ENCODE measurements around the gene SIT1. TPM values are rescaled to one million over a fixed set of nuclear protein-coding genes. Genes with fewer than 3 reads are reported as not detected.
"Not testable (repeated sequence)": the region's sequence is repeated elsewhere in the genome, so short reads cannot be mapped to it uniquely, and the experiment has no call there.

SIT1 gene
- total RNA-seq, 2 experiments from 2014 or later, result 62.0 to 63.7 TPM

GRCh38 chr9:35651956-35652828, 1.5 kb upstream of the SIT1 start:
- ChIA-PET POLR2A (interaction anchor here (0.7 kb wide), 1 partner anchor 48 kb away, joined by 3 read pairs; no protein-coding TSS in a partner anchor), CTCF (interaction anchor here (1.2 kb wide), 1 partner anchor 7 kb away, joined by 3 read pairs; no protein-coding TSS in a partner anchor)

- ChIA-PET CTCF (interaction anchor here (0.8 to 1.7 kb wide), 8 partner anchors 8 to 107 kb away, joined by 3 to 10 read pairs (median 5); partner anchors contain the start of genes ARHGEF39, CCDC107, CREB3 and RMRP), POLR2A (interaction anchor here (0.7 to 2.2 kb wide), 5 partner anchors 8 to 165 kb away, joined by 4 to 17 read pairs (median 6); partner anchors contain the start of genes CCDC107 and RMRP)
These were observed 1.0 kb downstream of the SIT1 start for GRCh38 chr9:35649431-35650340.

- ChIA-PET CTCF (interaction anchor here (0.6 to 4.7 kb wide), 24 partner anchors 9 to 144 kb away, joined by 3 to 49 read pairs (median 4); partner anchors contain the start of genes CCDC107, CD72, CREB3 and RMRP), POLR2A (interaction anchor here (0.6 to 2.6 kb wide), 9 partner anchors 11 to 541 kb away, joined by 3 to 30 read pairs (median 4); partner anchors contain the start of genes CCDC107 and RMRP)
These were observed 4.0 kb downstream of the SIT1 start for GRCh38 chr9:35646533-35647265.

- POLR2A ChIA-PET, result interaction anchor here (1.0 to 2.6 kb wide), 2 partner anchors 11 to 83 kb away, joined by 3 to 30 read pairs; partner anchors contain the start of genes CCDC107 and RMRP
- CTCF ChIA-PET, result interaction anchor here (0.6 to 4.7 kb wide), 11 partner anchors 11 to 82 kb away, joined by 3 to 49 read pairs (median 8); partner anchors contain the start of genes CCDC107, CD72 and RMRP
These were observed 4.6 kb downstream of the SIT1 start for GRCh38 chr9:35646153-35646532.

GRCh38 chr9:35645736-35646135, 5.0 kb downstream of the SIT1 start:
- CTCF ChIA-PET, result interaction anchor here (1.1 to 4.7 kb wide), 10 partner anchors 11 to 82 kb away, joined by 3 to 49 read pairs (median 9); partner anchors contain the start of genes CCDC107, CD72 and RMRP
- POLR2A ChIA-PET, result interaction anchor here (2.6 kb wide), 1 partner anchor 12 kb away, joined by 30 read pairs; the partner anchor contains the start of genes CCDC107 and RMRP

- CTCF ChIA-PET, result interaction anchor here (0.9 kb wide), 1 partner anchor 15 kb away, joined by 4 read pairs; the partner anchor contains the start of gene CCDC107
- POLR2A ChIA-PET, result no interaction called here
These were observed 7.7 kb downstream of the SIT1 start for GRCh38 chr9:35643046-35643445.

GRCh38 chr9:35641478-35641877, 9.3 kb downstream of the SIT1 start:
- POLR2A ChIA-PET, CTCF ChIA-PET: not testable (repeated sequence)

- CTCF ChIA-PET, result not testable (repeated sequence)
- POLR2A ChIA-PET, result interaction anchor here (1.3 kb wide), 1 partner anchor 10 kb away, joined by 4 read pairs; no protein-coding TSS in a partner anchor
These were observed 10.3 kb downstream of the SIT1 start for GRCh38 chr9:35640431-35640830.

GRCh38 chr9:35639631-35640030, 11.1 kb downstream of the SIT1 start:
- POLR2A ChIA-PET, result interaction anchor here (1.3 kb wide), 1 partner anchor 11 kb away, joined by 4 read pairs; no protein-coding TSS in a partner anchor
- CTCF ChIA-PET, result no interaction called here

- POLR2A ChIA-PET, result interaction anchor here (1.3 kb wide), 1 partner anchor 11 kb away, joined by 4 read pairs; no protein-coding TSS in a partner anchor
- CTCF ChIA-PET, result not testable (repeated sequence)
These were observed 11.5 kb downstream of the SIT1 start for GRCh38 chr9:35639225-35639624.

GRCh38 chr9:35638751-35639150, 12.0 kb downstream of the SIT1 start:
- CTCF ChIA-PET, result not testable (repeated sequence)
- POLR2A ChIA-PET, result interaction anchor here (1.3 kb wide), 1 partner anchor 11 kb away, joined by 4 read pairs; no protein-coding TSS in a partner anchor

GRCh38 chr9:35637427-35637955, 13.2 kb downstream of the SIT1 start:
- POLR2A ChIA-PET, result not testable (repeated sequence)
- CTCF ChIA-PET, result interaction anchor here (0.6 kb wide), 1 partner anchor 10 kb away, joined by 3 read pairs; no protein-coding TSS in a partner anchor

GRCh38 chr9:35636877-35637246, 13.9 kb downstream of the SIT1 start:
- POLR2A ChIA-PET, CTCF ChIA-PET: not testable (repeated sequence)

- ChIA-PET POLR2A (no interaction called here), CTCF (no interaction called here)
These were observed 14.4 kb downstream of the SIT1 start for GRCh38 chr9:35636135-35636876.

- POLR2A ChIA-PET, result no interaction called here
- CTCF ChIA-PET, result no interaction called here
These were observed 15.0 kb downstream of the SIT1 start for GRCh38 chr9:35635730-35636129.

- CTCF ChIA-PET, result interaction anchor here (0.6 kb wide), 1 partner anchor 160 kb away, joined by 3 read pairs; no protein-coding TSS in a partner anchor
- POLR2A ChIA-PET, result no interaction called here
These were observed 21.1 kb downstream of the SIT1 start for GRCh38 chr9:35629597-35629996.

- CTCF ChIA-PET, result interaction anchor here (1.4 kb wide), 1 partner anchor 12 kb away, joined by 4 read pairs; no protein-coding TSS in a partner anchor
- POLR2A ChIA-PET, result no interaction called here
These were observed 22.2 kb downstream of the SIT1 start for GRCh38 chr9:35628389-35628991.
